GM23338 (cell line): ENCODE results near the gene PBX3. TPM values are rescaled to one million over a fixed set of nuclear protein-coding genes. Genes with fewer than 3 reads are reported as not detected.

Experiments used
- ATAC-seq: fragments of 200-7000 bp; cut with Tn5 transposase; 3 replicates; pipeline ENCODE4 v1.9.1; 2020
- DNase-seq: peaks from one replicate; pipeline ENCODE4 v3.0.0-alpha.2; 2015; ENCODE audit warnings: low spot score
- H2AFZ ChIP-seq: fragments of 200-600 bp; sonication (generic); 2 replicates; pipeline ENCODE4 v1.8.0; 2016; ENCODE audit warnings: antibody characterized with exemption, mild to moderate bottlenecking, moderate library complexity
- H3F3A ChIP-seq: fragments of 200-600 bp; sonication (generic); replicated peaks from 2 replicates; pipeline ENCODE4 v1.8.0; 2017; ENCODE audit warnings: antibody characterized with exemption, mixed run types, low read depth
- H3K27ac ChIP-seq: fragments of 200-600 bp; sonication (generic); 2 replicates; pipeline ENCODE4 v1.6.1; 2016; ENCODE audit warnings: low read depth
- H3K27me3 ChIP-seq: fragments of 200-600 bp; sonication (generic); 2 replicates; pipeline ENCODE4 v1.8.0; 2016; ENCODE audit warnings: mild to moderate bottlenecking, mixed run types, moderate library complexity; ENCODE audit not compliant: insufficient read depth
- H3K36me3 ChIP-seq: fragments of 200-600 bp; sonication (generic); 2 replicates; pipeline ENCODE4 v1.8.0; 2016; ENCODE audit warnings: mild to moderate bottlenecking; ENCODE audit not compliant: insufficient read depth
- H3K4me1 ChIP-seq: fragments of 200-600 bp; sonication (generic); 2 replicates; pipeline ENCODE4 v1.8.0; 2016; ENCODE audit warnings: mild to moderate bottlenecking, moderate library complexity; ENCODE audit not compliant: insufficient read depth
- H3K4me2 ChIP-seq: fragments of 200-600 bp; sonication (generic); 2 replicates; pipeline ENCODE4 v1.7.1; 2017; ENCODE audit warnings: mixed run types
- H3K4me3 ChIP-seq: fragments of 200-600 bp; sonication (generic); 2 replicates; pipeline ENCODE4 v1.6.1; 2016; ENCODE audit warnings: mixed run types
- H3K79me2 ChIP-seq: fragments of 200-600 bp; sonication (generic); replicated peaks from 2 replicates; pipeline ENCODE4 v1.8.0; 2017; ENCODE audit warnings: mild to moderate bottlenecking; ENCODE audit not compliant: insufficient read depth
- H3K9me2 ChIP-seq: fragments of 200-600 bp; sonication (generic); 2 replicates; pipeline ENCODE4 v1.8.0; 2017; ENCODE audit not compliant: insufficient read depth
- H4K20me1 ChIP-seq: fragments of 200-600 bp; sonication (generic); replicated peaks from 2 replicates; pipeline ENCODE4 v1.8.0; 2017; ENCODE audit warnings: mild to moderate bottlenecking; ENCODE audit not compliant: insufficient read depth
- H3K27ac Mint-ChIP-seq: 2 replicates; pipeline ENCODE4 v1.8.0; 2020; ENCODE audit warnings: inconsistent platforms, mild to moderate bottlenecking, moderate library complexity, mixed read lengths
- H3K27me3 Mint-ChIP-seq: 3 replicates; pipeline ENCODE4 v1.8.0; 2022; ENCODE audit warnings: low read depth, mild to moderate bottlenecking, moderate library complexity, mixed read lengths, inconsistent platforms; ENCODE audit not compliant: insufficient read depth, poor library complexity
- H3K36me3 Mint-ChIP-seq: 3 replicates; pipeline ENCODE4 v1.8.0; 2021; ENCODE audit warnings: low read depth, mild to moderate bottlenecking, inconsistent platforms, moderate library complexity, mixed read lengths
- H3K4me1 Mint-ChIP-seq: 3 replicates; pipeline ENCODE4 v1.8.0; 2020; ENCODE audit warnings: mild to moderate bottlenecking, inconsistent platforms, mixed read lengths
- H3K4me3 Mint-ChIP-seq: 3 replicates; pipeline ENCODE4 v1.8.0; 2021; ENCODE audit warnings: moderate library complexity, mild to moderate bottlenecking, inconsistent platforms, mixed read lengths
- H3K9me3 Mint-ChIP-seq: 3 replicates; pipeline ENCODE4 v1.8.0; 2020; ENCODE audit warnings: moderate library complexity, mild to moderate bottlenecking, inconsistent platforms, mixed read lengths
- CREB1 ChIP-seq: fragments of 250-450 bp; sonication (Bioruptor Pico); IDR thresholded peaks from 2 replicates; pipeline ENCODE4 v1.5.0; 2020; ENCODE audit warnings: low read depth, mild to moderate bottlenecking, moderate library complexity
- ETS1 ChIP-seq: IDR thresholded peaks from 2 replicates; pipeline ENCODE4 v1.6.1; 2016; ENCODE audit warnings: antibody characterized with exemption
- EZH2 ChIP-seq: fragments of 200-600 bp; sonication (generic); IDR thresholded peaks from one replicate; pipeline ENCODE4 v1.8.0; 2017; ENCODE audit warnings: antibody characterized with exemption, mild to moderate bottlenecking, low read depth; ENCODE audit not compliant: unreplicated experiment
- EZH2phosphoT487 ChIP-seq: fragments of 200-600 bp; sonication (generic); IDR thresholded peaks from one replicate; pipeline ENCODE4 v1.8.1; 2018; ENCODE audit warnings: antibody characterized with exemption; ENCODE audit not compliant: unreplicated experiment
- JUNB ChIP-seq: IDR thresholded peaks from one replicate; pipeline ENCODE4 v1.6.1; 2016; ENCODE audit warnings: antibody characterized with exemption; ENCODE audit not compliant: unreplicated experiment
- NANOG ChIP-seq: IDR thresholded peaks from 2 replicates; pipeline ENCODE4 v1.6.1; 2016; ENCODE audit warnings: antibody characterized with exemption, borderline replicate concordance
- POLR2AphosphoS5 ChIP-seq: IDR thresholded peaks from 2 replicates; pipeline ENCODE4 v1.6.1; 2016; ENCODE audit warnings: antibody characterized with exemption, low read depth
- REST ChIP-seq: IDR thresholded peaks from one replicate; pipeline ENCODE4 v1.6.1; 2018; ENCODE audit warnings: antibody characterized with exemption; ENCODE audit not compliant: unreplicated experiment
- STAT1 ChIP-seq: IDR thresholded peaks from one replicate; pipeline ENCODE4 v1.6.1; 2016; ENCODE audit warnings: antibody characterized with exemption; ENCODE audit not compliant: unreplicated experiment
- ZNF114 ChIP-seq: fragments of 250-450 bp; sonication (Bioruptor Pico); IDR thresholded peaks from 2 replicates; pipeline ENCODE4 v1.5.0; 2020; ENCODE audit warnings: mild to moderate bottlenecking, moderate library complexity
- ZNF331 ChIP-seq: fragments of 250-450 bp; sonication (Bioruptor Pico); IDR thresholded peaks from 2 replicates; pipeline ENCODE4 v1.5.0; 2020; ENCODE audit warnings: low read depth, mild to moderate bottlenecking, moderate library complexity
- ZNF462 ChIP-seq: fragments of 250-450 bp; sonication (Bioruptor Pico); IDR thresholded peaks from 2 replicates; pipeline ENCODE4 v1.5.0; 2020; ENCODE audit warnings: mild to moderate bottlenecking, moderate library complexity
- polyA plus RNA-seq: library from polyadenylated mRNA; unstranded; fragments of >200 nt; fragmentation: Nextera tagmentation; extraction: Ambion mirVana; gene quantifications from 2 replicates; pipeline ENCODE4 v1.2.1, GENCODE V29; 2016
- total RNA-seq: library from RNA; depleted of rRNA; stranded (reverse); fragments of >200 nt; shearing (Covaris generic); gene quantifications from 2 replicates; pipeline ENCODE4 v1.2.3, GENCODE V29; 2014
- TF ChIP-seq, protein P1 (sequence below), 2 experiments: fragments of 200-600 bp in 1 of 2; sonication (generic) in 1 of 2; conservative IDR thresholded peaks; 2 replicates each; pipeline versions ENCODE4 v1.5.1 to v1.6.1; 2016 to 2017; ENCODE audit warnings: antibody characterized with exemption in 2 of 2, low read depth in 2 of 2, mild to moderate bottlenecking in 2 of 2, moderate library complexity in 1 of 2

Gene PBX3
- total and polyA plus RNA-seq, 2 experiments from 2014 or later: 28.9 to 50.5 TPM

- no peak overlapping the region for H3K27ac ChIP-seq
- no peaks in the 10 kb centered on the region for H3K79me2 ChIP-seq
- no peaks in the 10 kb centered on the region for H3K36me3 Mint-ChIP-seq
- no peaks in the 10 kb centered on the region for H3F3A ChIP-seq
- no peaks in the 10 kb centered on the region for H3K27me3 ChIP-seq
- no peak for ATAC-seq
- no peaks in the 10 kb centered on the region for H3K4me1 ChIP-seq
- H3K36me3 ChIP-seq: no peaks in the 10 kb centered on the region
- H3K4me3 Mint-ChIP-seq: no peak overlapping the region
- no peak overlapping the region for H3K4me3 ChIP-seq
- H3K27ac Mint-ChIP-seq: no peak overlapping the region
- H3K9me2 ChIP-seq: no peaks in the 10 kb centered on the region
- H3K27me3 Mint-ChIP-seq: peaks cover 4% of the 10 kb centered on the region
- TF ChIP-seq, protein P1, sequence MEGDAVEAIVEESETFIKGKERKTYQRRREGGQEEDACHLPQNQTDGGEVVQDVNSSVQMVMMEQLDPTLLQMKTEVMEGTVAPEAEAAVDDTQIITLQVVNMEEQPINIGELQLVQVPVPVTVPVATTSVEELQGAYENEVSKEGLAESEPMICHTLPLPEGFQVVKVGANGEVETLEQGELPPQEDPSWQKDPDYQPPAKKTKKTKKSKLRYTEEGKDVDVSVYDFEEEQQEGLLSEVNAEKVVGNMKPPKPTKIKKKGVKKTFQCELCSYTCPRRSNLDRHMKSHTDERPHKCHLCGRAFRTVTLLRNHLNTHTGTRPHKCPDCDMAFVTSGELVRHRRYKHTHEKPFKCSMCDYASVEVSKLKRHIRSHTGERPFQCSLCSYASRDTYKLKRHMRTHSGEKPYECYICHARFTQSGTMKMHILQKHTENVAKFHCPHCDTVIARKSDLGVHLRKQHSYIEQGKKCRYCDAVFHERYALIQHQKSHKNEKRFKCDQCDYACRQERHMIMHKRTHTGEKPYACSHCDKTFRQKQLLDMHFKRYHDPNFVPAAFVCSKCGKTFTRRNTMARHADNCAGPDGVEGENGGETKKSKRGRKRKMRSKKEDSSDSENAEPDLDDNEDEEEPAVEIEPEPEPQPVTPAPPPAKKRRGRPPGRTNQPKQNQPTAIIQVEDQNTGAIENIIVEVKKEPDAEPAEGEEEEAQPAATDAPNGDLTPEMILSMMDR (conservative IDR thresholded peaks at IDR 0.05; ENCODE audit: low read depth in 2 of 2): no peak
- no peak for TF ChIP-seq ETS1
- TF ChIP-seq ZNF114: no peak
- TF ChIP-seq POLR2AphosphoS5: no peak
- no peak for TF ChIP-seq ZNF331 (CRISPR knock-in tag)
- no peak for TF ChIP-seq EZH2phosphoT487
- no peak for TF ChIP-seq JUNB
- TF ChIP-seq ZNF462 (CRISPR knock-in tag): no peak
- TF ChIP-seq CREB1 (CRISPR knock-in tag): no peak
- TF ChIP-seq STAT1: no peak
- no peak for TF ChIP-seq REST
- TF ChIP-seq NANOG: no peak
- TF ChIP-seq EZH2: no peak
- no peaks in the 10 kb centered on the region for H3K9me3 Mint-ChIP-seq
- peaks cover 4% of the 10 kb centered on the region; the same call in 1 of the 3 replicates for H3K4me1 Mint-ChIP-seq
- no peak for DNase-seq
- no peaks in the 10 kb centered on the region for H4K20me1 ChIP-seq
- H2AFZ ChIP-seq: no peak overlapping the region
- no peak overlapping the region for H3K4me2 ChIP-seq
These were observed 249.6 kb downstream of the PBX3 start for GRCh38 chr9:125996791-125997190.
